MG63 (cell line): ENCODE data around the gene HTR7. TPM values are rescaled to one million over a fixed set of nuclear protein-coding genes. Genes with fewer than 3 reads are reported as not detected.
A peak's percentile ranks its signal among the peaks of the same experiment; 100 is the strongest.

Experiments used
- DNase-seq: peaks from one replicate; pipeline ENCODE4 v3.0.0-alpha.2; 2020
- H3K27me3 ChIP-seq: fragments of 250-450 bp; sonication (Bioruptor Pico); 2 replicates; pipeline ENCODE4 v1.5.1; 2020; ENCODE audit warnings: mild to moderate bottlenecking, moderate library complexity
- H3K36me3 ChIP-seq: fragments of 250-450 bp; sonication (Bioruptor Pico); 2 replicates; pipeline ENCODE4 v1.5.1; 2020; ENCODE audit warnings: mild to moderate bottlenecking, moderate library complexity
- H3K4me3 ChIP-seq: fragments of 250-450 bp; sonication (Bioruptor Pico); 2 replicates; pipeline ENCODE4 v1.5.1; 2020; ENCODE audit warnings: mild to moderate bottlenecking, moderate library complexity
- H3K9me3 ChIP-seq: fragments of 250-450 bp; sonication (Bioruptor Pico); 2 replicates; pipeline ENCODE4 v1.5.1; 2020; ENCODE audit warnings: mild to moderate bottlenecking, moderate library complexity
- total RNA-seq: library from RNA; depleted of rRNA; stranded (reverse); fragments of >200 nt; shearing (Covaris generic); gene quantifications from 2 replicates; pipeline ENCODE4 v1.2.3, GENCODE V29; 2014; ENCODE audit warnings: low replicate concordance

HTR7 gene
- total RNA-seq, 1 experiment from 2014 or later, result 6.4 TPM

DNA sequence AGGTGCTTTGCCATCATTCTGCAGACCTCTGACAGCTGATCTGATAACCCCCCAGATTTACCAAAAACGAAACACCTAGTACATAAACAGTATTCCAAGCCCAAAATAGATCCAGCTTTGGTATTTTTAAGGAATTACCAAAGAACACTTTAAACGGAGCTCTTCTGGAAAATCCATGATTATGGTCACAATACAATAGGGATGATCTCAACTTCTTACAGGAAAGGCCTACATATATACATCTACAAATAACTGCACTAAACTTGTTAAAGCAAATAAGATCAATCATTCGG lies 69.7 kb downstream of the HTR7 start:
- Histone ChIP-seq H3K9me3 (no peaks in the 10 kb centered on the region), H3K4me3 (no peak overlapping the region), H3K36me3 (no peaks in the 10 kb centered on the region), H3K27me3 (no peaks in the 10 kb centered on the region)
- DNase-seq, result no peak

DNA sequence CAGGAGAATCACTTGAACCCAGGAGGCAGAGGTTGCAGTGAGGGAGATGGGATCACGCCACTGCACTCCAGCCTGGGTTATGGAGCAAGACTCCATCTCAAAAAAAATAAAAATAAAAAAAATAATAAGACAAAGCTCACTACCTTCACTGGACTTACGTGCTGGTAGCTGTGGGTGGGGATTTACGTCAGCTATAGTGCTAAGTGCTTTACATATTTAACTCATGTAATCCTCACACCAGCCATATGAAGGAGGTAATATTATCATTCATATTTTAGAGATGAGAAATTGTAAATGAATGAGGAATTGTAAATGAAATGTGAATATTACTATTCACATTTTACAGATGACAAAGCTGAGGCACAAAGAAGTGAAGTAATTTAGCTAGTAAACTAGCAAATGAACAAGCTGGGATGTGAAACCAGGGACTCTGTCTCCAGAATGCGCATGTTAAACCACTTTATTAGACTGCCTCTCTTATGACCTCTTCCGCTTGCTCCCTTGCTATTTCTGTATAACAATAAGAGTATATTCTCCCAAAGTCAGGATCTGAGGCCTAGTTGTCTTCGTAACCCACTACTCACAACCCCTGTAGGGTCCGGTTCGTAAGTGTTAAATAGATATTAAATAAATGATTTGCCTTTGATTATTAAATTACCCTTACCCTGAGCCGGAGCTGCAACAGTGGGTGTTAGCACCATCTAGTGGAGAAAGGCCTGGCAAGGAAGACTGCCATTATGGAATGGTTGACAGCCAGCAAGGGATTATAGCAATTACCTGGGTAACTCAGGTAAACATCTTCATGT lies 70.2 kb downstream of the HTR7 start:
- Histone ChIP-seq H3K27me3 (no peaks in the 10 kb centered on the region), H3K4me3 (no peak overlapping the region), H3K9me3 (no peaks in the 10 kb centered on the region), H3K36me3 (no peaks in the 10 kb centered on the region)
- no peak for DNase-seq

DNA sequence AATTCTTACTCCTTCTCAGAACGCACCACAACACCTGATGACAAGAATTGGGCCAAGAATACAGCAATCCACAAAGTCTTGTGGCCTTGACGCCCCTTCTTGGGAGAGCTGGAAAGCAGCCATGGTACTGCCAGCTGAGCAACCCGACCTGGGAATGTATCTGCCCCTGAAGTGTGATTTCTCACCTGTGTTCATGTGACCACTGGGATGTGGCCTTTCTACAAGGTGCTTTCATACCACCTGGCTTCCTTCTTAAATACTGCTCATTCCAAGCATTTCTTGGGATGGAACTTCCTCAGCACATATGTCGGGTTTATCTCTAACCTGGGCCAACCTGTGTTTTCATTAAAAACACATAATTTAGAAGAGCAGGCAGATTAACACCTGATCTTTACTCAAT lies 72.1 kb downstream of the HTR7 start:
- DNase-seq, result no peak
- H3K27me3 ChIP-seq, result no peaks in the 10 kb centered on the region
- no peaks in the 10 kb centered on the region for H3K36me3 ChIP-seq
- no peaks in the 10 kb centered on the region for H3K9me3 ChIP-seq
- H3K4me3 ChIP-seq, result no peak overlapping the region

DNA sequence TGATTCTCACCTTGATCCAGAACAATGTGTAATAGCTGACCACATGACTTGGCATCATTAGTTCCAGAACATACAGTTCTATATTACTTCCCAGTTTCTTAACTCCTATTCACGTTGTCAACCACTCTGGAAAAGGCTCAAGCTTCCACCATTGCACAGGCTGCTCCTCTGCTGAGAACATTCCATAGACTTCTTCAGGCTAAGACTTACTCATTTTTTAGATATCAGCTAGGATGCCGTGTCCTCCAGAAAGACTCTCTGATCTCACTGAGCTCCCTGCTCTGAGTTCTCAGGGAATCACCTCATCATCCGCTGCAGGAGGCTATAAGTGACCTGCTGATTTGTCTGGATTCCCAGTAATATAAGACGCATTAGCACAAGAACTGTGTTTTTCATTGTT lies 73.1 kb downstream of the HTR7 start:
- no peaks in the 10 kb centered on the region for H3K9me3 ChIP-seq
- H3K27me3 ChIP-seq, result no peaks in the 10 kb centered on the region
- no peak for DNase-seq
- no peaks in the 10 kb centered on the region for H3K36me3 ChIP-seq
- H3K4me3 ChIP-seq, result no peak overlapping the region

DNA sequence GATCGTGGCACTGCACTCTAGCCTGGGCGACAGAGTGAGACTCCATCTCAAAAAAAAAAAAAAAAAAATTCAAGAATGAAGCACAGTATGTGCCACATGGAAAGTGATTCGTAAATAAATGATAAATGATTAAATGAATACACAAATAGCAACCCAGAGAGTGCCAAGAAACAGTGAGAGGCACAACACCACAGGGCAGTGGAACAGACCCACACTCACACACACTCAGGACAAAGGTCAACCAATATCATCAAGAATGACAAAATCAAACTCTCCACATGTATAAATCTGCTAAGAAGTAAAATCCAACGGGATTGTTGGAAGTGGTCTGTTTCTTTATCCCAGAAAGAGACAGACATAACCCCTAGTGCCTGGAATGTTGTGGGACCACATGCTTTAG lies 77.4 kb downstream of the HTR7 start:
- H3K4me3 ChIP-seq, result no peak overlapping the region
- no peaks in the 10 kb centered on the region for H3K27me3 ChIP-seq

DNA sequence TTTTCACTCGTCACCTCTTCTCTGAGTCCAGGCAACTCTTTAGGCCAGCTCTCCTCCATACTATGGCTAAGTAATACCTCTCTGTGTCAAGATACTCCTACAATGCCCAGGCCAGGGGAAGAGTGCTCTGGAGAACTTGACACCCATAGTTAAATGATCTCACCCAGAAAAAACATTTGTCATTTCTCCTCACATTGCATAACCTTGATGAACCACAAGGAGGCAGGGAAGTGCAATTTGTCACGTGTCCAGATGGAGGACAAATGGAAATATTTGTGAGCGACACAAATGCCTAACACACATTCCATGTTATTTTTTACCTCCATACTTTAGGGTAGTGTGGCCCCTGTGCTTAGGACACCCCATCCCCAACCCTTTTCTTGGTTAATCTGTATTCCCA lies 78.3 kb downstream of the HTR7 start:
- DNase-seq, result no peak
- no peaks in the 10 kb centered on the region for H3K27me3 ChIP-seq
- H3K9me3 ChIP-seq, result no peaks in the 10 kb centered on the region
- no peaks in the 10 kb centered on the region for H3K36me3 ChIP-seq
- no peak overlapping the region for H3K4me3 ChIP-seq

More for the DNA sequence above, 77.4 kb downstream of the HTR7 start:
- Histone ChIP-seq H3K9me3 (no peaks in the 10 kb centered on the region), H3K36me3 (no peaks in the 10 kb centered on the region)
- no peak for DNase-seq

DNA sequence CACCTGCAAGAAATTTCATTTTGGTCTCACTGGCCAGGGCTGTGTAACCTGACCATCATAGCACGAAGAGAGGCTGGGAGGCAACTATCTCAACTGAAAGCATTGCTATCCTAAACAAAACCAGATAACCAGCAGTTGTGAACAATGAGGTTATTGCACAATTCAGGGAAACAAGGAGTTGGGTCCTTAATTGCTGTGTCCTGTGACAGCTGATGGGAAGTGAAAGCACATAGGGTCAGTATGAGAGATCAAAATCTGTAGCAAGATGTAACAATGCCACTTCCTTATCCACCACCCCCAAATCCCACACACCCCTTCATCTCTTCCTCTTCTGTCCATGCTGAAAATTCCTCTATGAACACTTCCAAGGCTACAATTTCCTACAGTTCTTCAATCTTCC lies 80.2 kb downstream of the HTR7 start:
- Histone ChIP-seq H3K36me3 (no peaks in the 10 kb centered on the region), H3K27me3 (no peaks in the 10 kb centered on the region), H3K4me3 (no peak overlapping the region), H3K9me3 (no peaks in the 10 kb centered on the region)
- no peak for DNase-seq

DNA sequence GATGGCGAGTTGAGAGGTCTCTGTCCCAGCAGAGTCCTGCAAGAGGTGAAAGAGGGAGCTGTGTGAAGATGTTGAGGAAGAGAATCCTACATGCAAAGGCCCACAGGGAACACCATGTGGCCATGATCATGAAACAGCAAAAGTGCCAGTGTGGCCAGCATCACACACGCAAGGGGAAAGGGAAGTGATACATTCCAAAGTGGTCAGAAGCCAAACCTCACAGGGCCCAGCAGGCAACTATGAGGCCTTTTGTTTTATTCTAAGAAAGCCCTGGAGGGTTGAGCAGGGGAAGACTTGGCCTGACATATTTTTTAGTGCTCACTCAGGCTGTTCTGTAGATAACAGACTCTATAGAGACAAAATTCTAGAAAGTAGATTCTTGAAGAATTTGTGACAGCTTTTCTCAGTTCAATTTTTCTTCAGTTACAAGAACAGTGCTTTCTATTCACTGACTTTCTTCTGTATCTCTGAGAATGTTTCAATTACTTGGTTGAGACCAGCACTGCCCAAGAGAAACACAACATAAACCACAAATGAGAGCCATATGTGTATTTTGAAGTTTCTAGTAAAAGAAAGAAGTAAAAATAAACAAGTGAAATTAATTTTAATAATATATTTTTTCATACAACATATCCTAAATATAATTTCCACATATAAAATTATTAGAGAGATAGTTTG lies 82.3 kb downstream of the HTR7 start:
- Histone ChIP-seq H3K9me3 (no peaks in the 10 kb centered on the region), H3K27me3 (no peaks in the 10 kb centered on the region), H3K4me3 (no peak overlapping the region), H3K36me3 (no peaks in the 10 kb centered on the region)
- DNase-seq, result peak; percentile 23

DNA sequence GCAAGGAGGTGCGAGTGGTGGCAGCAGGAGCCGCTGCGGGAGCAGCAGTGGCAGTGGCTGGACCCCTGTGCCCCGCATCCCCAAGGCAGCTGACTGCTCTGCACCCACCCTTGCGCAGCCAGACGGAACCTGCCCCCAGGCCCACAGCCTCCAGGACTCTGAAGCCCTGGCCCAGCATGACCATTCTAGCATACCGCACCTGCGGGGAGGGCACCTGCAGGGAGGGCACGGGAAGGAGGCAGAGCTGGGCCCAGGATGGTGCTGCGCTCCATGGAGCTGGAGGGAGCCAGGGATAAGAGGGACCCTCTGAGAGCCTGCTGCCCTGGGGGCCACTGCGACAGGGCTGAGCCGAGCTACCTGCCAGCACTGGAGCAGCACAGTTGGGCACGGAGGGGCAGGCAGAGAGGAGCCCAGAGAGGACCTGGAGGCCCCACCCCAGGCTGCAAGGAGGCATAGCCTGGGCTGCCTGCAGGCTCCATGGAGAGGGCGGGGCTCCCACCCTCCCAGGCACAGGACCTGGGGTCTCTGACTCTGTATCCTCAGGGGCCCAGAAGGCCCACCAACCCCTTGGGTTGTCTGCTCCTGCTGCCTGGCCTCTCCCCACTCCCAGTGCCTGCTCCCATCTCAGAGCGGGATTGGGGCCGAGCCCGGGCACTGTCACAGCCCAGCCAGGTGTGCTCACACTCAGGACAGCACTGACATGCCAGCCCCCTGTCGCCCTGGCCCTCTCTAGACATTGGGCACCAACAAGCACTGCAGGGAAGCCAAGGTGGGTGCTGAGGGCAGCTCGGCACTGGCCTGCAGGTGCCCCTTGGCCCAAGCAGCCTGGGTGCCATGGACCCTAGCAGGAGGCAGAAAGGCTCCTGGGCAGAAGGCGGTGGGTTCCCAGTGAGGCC lies 87.6 kb downstream of the HTR7 start:
- no peak for DNase-seq
- no peaks in the 10 kb centered on the region for H3K9me3 ChIP-seq
- H3K36me3 ChIP-seq, result no peaks in the 10 kb centered on the region
- H3K4me3 ChIP-seq, result no peak overlapping the region
- no peaks in the 10 kb centered on the region for H3K27me3 ChIP-seq

DNA sequence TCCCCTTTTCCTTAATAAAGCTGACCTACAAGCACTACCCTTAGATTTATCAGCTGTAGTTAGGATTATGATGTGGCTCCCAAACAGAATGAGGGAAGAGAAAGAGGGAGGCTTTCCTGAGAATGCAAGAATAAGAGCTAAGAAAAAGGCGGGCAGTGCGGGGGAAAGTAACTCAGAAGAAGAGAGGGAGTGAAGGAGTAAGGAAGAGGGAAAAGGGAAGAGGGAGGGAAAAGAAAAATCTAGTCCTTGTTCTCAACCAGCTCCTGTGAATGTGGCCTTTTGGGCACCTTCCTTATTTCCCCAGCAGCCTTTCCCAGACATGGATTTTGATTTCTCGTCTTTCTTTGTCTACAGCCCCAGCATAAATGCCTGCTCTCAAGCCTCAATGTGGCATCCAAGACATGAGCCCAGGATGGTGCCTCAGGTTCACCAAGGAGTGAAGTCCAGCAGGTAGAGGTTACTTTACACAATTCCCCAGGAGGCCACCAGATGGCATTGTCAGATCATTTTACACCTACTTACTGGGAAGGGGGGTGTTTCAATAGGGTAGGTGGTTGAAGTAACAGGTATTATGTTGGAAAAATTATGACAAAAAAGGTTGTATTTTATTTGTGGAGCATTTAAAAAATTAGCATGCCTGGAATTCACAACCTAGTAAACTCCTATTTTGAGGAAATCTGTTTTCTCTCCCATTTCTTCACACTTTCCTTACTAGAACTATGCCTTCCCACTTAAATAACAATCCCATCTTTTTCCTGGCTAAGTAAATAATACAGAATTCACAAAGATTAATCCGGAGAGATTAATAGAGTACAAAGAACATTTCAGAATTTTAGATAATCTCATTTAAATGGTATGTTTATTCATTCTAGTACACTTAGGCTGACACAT lies 106.5 kb downstream of the HTR7 start:
- peak; percentile 11 for DNase-seq
- Histone ChIP-seq H3K9me3 (no peaks in the 10 kb centered on the region; the same call in 1 of the 2 replicates), H3K27me3 (no peaks in the 10 kb centered on the region), H3K4me3 (no peak overlapping the region), H3K36me3 (no peaks in the 10 kb centered on the region)

DNA sequence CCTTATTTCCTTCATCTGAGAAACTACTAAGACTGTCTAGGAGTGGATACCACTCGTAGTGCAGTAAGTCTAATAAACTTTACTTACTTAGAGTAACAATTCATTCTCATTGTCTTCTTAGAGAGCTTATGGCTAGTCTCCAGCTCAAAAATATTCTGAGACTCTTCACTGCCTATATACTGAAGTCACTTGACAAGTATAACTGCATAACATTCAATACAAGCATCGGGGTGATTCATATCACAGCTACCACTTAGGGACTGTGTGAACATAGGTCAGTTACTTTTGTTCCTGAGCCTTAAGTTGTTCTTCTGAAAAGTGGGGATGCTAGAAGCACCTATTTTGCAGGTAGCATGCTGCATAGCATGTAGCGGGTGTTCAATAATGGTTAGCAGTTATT lies 111.0 kb downstream of the HTR7 start:
- no peaks in the 10 kb centered on the region for H3K9me3 ChIP-seq
- DNase-seq, result no peak
- H3K36me3 ChIP-seq, result no peaks in the 10 kb centered on the region
- H3K27me3 ChIP-seq, result no peaks in the 10 kb centered on the region
- no peak overlapping the region for H3K4me3 ChIP-seq

DNA sequence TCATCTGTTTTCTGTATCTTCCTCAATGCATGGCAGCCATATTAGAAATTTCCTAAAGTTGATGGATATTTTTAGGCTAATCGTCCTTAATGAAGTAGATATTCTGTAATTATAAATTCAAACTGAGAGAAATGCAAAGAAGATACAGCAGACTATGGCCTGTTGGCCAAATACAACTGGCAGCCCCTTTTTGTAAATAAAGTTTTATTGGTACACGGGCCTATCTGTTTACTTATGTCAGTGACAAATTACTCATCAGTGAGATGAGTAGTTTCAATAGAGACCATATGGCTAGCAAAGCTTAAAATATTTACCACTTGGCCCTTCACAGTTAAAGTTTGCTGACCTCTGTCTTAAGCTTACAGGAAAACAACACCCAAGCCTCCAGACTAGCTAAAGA lies 112.3 kb downstream of the HTR7 start:
- Histone ChIP-seq H3K27me3 (no peaks in the 10 kb centered on the region), H3K9me3 (no peaks in the 10 kb centered on the region), H3K36me3 (no peaks in the 10 kb centered on the region), H3K4me3 (no peak overlapping the region)
- DNase-seq, result no peak

DNA sequence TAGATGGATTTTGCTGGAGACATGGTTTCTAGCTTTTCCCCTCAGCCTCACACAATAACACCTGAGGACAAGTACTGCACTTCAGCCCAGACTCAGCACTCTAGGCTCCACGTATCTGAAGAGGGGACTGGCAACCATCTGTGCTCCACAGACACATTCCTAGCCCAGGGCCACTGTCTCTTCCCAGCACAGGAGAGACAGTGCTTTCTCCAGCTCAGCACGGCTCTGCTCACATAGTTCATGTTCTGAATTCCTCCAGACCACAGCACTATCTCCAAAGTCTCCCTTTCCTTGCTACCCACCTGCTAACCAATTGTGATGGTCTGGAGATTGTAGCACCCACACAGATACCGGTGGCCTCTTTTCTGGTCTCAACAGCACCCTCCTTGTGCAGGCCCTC lies 114.5 kb downstream of the HTR7 start:
- no peak for DNase-seq
- no peaks in the 10 kb centered on the region for H3K9me3 ChIP-seq
- H3K36me3 ChIP-seq, result no peaks in the 10 kb centered on the region
- H3K27me3 ChIP-seq, result no peaks in the 10 kb centered on the region
- H3K4me3 ChIP-seq, result no peak overlapping the region

DNA sequence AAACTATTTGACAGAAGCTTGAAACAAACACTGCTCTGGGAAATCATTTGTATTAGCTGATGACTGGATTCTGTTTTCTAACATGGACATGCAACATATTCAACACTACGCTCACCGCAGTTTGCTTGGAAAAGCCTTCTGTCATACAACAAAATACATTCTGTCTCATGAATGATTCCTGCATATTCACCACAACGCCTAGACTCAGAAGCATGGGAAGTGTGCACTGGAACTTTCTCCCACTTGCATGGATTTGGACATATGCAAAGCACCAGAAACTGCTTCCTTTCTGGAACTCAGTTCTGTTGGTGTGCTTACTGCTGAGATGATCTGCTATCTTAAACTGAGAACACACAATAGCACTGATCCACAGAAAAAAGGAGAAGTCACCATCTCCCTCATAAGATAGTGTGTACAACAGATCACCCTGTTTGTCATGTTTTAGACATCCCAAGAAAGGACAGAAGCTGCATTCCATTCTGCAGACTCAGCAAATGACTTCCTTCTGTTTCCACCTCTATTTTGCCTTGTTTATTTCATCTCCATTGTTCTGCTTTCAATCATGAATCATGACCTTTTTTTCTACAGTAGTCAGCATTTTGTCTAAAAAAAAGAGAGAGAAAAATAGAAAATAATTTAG lies 115.8 kb downstream of the HTR7 start:
- Histone ChIP-seq H3K27me3 (no peaks in the 10 kb centered on the region), H3K4me3 (no peak overlapping the region), H3K36me3 (no peaks in the 10 kb centered on the region), H3K9me3 (no peaks in the 10 kb centered on the region)
- no peak for DNase-seq

DNA sequence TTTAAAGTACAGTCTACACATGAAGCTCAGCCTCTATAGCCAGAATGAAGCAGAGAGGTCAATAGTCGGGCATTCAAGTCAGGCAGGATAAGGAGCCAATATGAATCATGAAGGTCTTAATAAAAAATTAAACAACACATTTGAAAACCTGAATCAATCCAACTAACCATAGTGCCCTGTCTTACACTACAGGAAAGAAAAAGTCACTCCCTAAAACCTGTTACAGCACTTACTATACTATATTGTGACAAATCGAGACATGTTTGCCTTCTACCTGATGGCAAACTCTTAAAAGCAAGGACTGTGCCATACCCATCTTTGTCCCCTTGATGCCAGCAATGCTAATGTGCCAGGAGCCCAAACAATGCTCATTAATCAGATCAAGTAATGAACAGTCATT lies 117.6 kb downstream of the HTR7 start:
- H3K36me3 ChIP-seq, result no peaks in the 10 kb centered on the region
- no peaks in the 10 kb centered on the region for H3K27me3 ChIP-seq
- no peaks in the 10 kb centered on the region for H3K9me3 ChIP-seq
- no peak overlapping the region for H3K4me3 ChIP-seq
- DNase-seq, result no peak

DNA sequence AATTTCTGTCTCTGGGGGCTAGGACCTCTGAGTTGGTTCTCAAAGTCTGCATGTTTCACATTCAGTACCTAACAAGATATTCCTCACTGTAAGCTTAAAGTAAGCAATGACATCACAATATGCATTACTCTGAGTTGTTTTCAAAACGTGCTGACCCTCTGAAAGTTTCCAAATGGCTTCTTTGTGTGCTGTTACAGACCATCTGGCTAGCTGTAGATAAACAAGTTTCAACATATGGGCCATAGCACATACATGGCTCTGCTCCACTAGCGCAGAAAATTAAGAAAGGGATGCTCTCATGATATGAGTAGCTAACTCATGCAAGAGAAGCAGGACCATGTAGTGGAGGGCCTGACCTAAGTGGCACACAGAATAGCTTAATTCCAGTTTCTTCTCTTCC lies 119.0 kb downstream of the HTR7 start:
- no peaks in the 10 kb centered on the region for H3K9me3 ChIP-seq
- H3K4me3 ChIP-seq, result no peak overlapping the region
- H3K27me3 ChIP-seq, result no peaks in the 10 kb centered on the region
- DNase-seq, result no peak
- no peaks in the 10 kb centered on the region for H3K36me3 ChIP-seq
